HG03439 (cell line): ENCODE data around the gene CUEDC2.
A peak's percentile ranks its signal among the peaks of the same experiment; 100 is the strongest.

ENCODE experiments used
- ATAC-seq: cut with Tn5 transposase; IDR thresholded peaks from one replicate; pipeline ENCODE4 v1.9.1; 2021; ENCODE audit warnings: mild to moderate bottlenecking, moderate library complexity; ENCODE audit not compliant: unreplicated experiment

CUEDC2 gene, protein sequence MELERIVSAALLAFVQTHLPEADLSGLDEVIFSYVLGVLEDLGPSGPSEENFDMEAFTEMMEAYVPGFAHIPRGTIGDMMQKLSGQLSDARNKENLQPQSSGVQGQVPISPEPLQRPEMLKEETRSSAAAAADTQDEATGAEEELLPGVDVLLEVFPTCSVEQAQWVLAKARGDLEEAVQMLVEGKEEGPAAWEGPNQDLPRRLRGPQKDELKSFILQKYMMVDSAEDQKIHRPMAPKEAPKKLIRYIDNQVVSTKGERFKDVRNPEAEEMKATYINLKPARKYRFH

DNA sequence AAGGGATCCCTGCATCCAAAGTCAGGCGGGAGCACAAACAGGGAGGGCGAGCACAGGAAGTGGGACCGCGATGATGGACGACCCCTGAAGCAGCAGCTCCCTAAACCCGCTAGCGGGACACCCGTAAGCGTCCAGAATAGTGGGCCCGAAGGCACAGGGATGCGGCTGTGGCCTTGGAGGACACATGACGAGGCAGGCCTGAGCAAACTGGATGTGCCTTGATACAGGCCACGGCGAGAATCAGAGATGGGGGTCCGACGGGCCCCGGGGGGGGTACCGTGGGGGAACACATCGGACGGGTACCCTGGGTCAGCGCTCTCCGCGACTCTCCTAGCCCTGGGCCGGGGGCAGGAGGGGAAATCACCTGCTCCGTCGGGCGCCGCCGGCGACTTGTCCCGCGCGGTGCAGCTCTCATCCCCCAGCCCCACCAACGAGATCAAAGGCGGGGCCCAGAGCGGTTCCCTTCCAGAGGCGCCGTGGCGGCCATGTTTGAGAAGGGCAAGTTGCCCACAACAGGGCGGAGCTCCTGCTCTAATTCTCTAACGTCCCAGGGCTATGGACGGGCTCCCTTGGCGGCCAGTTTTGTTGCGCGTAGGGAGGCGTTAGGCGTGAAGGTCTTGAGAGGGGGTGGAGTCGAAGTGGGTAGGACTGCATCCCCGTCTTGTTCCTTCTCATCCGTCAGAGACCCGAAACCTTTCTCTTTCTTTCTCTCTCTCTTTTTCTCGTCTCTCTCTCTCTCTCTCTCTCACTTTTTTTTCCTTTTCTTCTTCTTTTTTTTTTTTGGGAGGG lies at the start of gene CUEDC2:
Gene CUEDC2 (minus strand): TSS at position 413 of the 789 bp plus-strand sequence. CDS start 7,386 bp downstream, outside the sequence.
- ATAC-seq: peak; percentile 89

DNA sequence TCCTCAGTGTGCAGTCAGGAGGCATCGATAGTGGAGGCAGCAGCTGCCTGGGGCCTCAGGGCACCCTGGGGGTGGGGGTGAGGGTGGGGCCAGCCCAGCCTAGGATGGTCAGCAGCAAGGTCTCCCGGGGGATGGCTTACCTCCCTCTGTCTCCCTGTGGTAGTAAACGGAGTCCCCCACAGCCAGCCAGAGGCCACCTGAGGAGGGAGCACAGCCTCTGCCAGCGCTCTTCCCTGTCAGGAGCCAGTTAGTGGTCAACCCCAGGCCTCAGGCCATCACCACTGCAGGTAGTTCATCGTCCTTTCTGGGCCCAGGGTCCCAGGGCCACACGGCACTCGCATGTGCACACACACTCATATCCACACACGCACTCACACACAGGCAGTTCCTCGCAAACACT lies 48.0 kb upstream of the CUEDC2 start:
- no peak for ATAC-seq

DNA sequence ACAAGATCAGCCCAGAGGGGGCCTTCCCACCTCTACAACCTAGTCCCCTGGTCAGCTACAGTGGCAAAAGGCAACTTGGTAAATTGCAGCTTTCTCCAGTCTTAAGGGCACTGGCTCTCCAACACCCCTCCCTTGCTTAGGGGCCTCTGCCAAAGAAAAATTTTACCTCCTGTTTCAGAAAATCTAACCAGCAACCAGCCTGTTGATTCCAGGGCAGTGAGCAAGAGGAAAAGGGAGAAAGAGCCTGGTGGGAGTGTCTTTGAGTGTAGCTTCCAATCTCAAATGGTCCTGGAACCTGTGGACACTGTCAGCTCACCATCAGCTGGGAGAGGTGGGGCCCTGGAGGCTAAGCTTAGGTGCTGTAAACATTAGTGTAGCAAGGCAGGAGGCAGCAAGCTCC lies 47.3 kb upstream of the CUEDC2 start:
- no peak for ATAC-seq

DNA sequence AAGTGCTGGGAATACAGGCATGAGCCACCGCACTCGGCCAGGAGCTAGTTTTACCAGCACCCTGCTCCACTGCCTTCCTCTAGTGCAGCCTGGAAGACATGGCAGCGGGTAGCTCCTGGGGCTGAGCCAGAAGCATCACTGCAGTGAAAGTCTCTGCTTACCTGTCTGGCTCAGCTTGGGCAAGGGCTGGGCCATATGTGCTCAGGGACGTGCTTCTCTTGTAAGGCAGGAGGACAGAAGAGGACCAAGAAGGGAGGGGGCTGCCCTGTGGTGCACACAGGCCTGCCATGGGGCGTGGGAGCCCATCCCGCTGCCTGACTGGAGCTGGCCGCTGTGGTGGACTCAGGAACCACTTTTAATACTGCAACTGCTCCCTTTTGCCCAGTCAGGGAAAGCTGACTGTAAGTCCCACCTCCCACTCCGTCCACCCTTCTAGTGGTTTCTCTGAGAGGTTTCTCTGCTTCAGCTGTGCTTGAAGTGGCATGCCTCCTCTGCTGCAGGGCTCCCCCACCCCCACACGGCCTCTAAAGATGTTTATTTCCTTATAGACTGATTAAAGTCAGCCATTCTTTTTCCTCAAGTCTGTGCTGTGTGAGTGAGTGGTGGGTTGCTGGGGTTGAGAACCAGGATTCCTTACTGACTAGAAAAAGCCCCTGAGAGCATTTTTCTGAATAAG lies 44.2 kb upstream of the CUEDC2 start:
- no peak for ATAC-seq

DNA sequence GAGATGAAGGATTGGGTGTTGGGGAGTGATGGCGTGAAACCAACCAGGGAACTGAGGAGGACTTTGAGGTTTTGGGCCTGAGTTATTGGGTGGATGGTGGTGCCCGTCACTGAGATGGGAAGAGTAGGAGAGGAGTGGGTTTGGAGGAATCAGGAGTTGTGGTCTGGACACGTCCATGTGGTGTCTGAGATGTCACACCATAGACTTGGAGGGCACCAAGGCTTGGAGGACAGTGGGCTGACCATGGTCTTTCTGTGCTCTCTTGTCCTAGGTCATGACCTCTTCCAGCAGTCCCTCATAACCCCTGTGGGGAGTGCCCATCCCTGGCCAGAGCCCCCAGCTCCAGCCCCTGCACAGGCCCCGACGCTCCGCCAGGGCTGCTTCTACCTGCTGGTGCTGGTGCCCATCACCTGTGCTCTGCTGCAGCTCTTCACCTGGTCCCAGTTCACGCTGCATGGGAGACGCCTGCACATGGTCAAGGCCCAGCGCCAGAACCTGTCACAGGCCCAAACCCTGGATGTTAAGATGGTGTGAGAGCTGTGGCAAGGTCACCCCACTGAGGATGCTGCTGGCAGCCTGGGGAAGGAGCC lies 43.2 kb upstream of the CUEDC2 start:
- ATAC-seq: no peak

DNA sequence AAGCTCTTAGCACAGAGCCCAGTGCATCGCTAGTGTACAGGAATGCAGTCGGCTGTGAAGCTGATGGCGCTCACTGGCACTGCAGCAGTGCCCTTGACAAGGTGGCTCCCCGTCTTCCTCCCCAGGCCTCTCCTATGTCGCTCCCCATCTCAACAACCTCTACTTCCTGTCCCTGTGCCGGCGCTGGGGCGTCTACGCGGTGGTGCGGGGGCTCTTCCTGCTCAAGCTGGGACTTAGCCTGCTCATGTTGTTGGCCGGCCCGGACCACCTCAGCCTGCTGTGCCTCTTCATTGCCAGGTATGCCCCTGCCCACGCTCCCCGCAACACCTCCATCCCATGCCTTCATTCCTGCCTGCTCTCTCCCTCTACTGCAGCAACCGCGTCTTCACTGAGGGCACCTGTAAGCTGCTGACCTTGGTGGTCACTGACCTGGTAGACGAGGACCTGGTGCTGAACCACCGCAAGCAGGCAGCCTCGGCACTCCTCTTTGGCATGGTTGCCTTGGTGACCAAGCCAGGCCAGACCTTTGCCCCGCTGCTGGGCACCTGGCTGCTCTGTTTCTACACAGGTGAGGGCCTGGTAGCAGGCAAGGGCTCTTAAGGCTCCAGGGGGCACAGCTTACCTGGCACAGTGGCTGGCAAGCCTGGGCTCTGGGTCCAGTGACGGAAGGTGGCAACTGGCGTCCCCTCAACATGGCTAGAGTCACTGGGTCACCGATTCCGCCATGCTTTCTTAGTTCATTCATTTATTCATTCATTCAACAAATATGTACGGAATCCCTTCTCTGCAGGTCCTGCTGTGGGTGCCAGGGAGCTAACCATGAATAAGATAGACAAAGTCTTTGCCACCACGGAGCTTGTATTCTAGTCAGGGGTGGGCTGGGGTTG lies 41.3 kb upstream of the CUEDC2 start:
- ATAC-seq: no peak

DNA sequence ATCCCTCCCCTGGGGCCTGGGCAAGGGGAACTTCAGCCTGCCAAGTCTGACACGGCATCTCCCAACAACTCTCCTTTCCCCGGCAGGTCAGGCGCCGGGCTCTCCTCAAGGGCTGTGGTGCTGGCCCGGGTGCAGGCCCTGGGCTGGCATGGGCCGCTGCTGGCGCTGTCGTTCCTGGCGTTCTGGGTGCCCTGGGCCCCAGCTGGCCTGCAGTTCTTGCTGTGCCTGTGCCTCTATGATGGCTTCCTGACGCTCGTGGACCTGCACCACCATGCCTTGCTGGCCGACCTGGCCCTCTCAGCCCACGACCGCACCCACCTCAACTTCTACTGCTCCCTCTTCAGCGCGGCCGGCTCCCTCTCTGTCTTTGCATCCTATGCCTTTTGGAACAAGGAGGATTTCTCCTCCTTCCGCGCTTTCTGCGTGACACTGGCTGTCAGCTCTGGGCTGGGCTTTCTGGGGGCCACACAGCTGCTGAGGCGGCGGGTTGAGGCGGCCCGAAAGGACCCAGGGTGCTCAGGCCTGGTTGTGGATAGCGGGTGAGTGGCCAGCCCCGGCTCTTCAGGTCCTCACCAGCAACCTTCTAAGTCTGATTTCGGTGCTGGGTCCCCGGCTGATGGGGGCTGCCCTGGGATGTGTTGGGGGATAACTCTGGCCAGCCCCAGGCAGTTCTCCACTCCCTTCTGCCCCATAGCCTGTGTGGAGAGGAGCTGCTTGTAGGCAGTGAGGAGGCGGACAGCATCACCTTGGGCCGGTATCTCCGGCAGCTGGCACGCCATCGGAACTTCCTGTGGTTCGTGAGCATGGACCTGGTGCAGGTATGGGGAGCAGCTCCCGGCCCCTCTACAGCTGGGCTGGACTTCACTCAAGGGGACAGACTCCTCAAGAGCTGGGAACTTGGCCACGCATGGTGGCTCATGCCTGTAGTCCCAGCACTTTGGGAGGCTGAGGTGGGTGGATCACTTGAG lies 38.5 kb upstream of the CUEDC2 start:
- no peak for ATAC-seq

DNA sequence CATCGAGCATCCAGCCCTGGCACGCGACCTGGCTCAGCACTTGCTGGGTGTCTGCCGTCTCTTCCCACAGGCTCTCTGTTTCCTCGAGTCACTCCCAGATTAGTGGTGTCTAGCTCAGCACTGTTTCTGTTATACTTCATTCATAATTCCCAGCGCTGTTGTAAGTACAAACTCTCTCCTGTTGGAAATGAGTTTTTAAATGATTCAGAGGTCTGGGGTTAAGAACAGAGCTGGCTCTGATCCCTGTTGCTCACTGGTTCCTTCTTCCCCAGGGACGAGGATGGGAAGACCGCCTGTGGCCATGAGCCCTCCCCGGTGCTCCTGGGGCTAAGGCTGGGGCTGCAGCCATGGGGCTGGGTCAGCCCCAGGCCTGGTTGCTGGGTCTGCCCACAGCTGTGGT lies 36.3 kb upstream of the CUEDC2 start:
- ATAC-seq: no peak

DNA sequence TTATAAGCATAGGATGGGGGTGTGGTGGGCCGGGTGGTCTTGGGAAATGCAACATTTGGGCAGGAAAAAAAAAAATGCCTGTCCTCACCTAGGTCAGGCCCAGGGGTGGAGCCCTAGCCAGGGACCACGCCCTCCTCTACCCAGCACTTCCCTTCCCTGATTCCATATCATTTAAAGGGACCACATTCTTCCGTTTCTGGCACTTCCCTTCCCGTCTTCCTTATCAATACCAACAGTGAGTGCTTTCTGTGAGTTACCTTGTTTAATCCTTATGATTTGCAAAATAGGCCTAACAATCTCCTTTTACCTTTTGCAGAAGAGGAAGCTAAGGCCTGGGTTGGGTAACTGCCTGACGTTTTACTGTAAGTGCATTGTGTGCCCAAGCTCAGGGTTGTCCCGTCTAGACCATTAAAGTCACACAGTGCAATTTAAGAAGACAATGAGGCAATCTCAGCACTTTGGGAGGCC lies 35.6 kb upstream of the CUEDC2 start:
- no peak for ATAC-seq

DNA sequence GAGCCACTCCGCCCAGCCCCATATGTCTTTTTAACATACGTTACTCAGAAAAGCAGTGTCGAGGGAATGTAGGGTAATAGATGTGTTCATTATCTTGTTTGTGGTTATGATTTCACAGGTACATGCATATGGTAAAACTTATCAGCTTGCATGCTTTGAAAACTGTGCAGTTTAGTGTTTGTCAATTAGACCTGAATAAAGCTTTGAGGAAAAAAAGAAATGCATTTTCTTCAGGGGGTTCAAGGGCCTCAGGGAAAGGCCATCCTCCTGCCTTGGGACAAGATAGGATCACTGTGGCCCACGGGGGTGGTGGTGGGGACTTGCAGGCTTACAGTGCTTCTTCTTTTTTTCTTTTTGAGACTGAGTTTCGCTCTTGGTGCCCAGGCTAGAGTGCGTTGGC lies 34.9 kb upstream of the CUEDC2 start:
- ATAC-seq: no peak

DNA sequence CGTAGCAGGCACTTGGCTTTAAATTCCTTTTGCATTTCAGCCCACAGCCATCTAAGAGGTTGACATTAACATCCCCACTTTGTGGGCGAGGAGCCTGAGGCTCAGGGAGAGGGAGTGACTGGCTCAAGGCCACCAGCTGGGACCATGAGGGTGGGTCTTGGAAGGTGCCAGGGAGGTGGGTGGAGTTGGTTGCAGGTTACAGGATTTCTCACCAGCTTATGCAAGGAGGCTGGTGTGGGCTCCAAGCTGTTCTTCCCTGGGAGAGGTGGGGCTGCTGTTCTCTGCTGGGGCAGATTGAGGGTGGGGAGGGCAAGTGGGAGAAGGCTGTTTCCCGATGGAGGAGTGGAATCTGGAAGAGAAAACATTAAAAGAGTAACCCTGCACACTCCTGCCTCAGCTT lies 33.1 kb upstream of the CUEDC2 start:
- no peak for ATAC-seq

DNA sequence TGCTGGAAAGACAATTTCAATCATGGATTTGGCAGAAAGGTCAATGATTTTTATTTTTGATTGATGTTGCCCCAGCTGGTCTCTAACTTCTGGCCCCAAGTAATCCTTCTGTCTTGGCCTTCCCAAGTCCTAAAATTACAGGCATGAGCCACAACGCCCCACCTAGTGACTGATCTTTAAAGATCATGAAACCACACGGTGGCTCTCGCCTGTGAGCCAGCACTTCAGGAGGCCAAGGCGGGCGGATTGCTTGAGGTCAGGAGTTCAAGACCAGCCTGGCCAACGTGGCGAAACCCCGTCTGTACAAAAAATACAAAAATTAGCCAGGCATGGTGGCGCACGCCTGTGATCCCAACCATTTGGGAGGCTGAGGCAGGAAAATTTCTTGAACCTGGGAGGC lies 31.6 kb upstream of the CUEDC2 start:
- no peak for ATAC-seq

DNA sequence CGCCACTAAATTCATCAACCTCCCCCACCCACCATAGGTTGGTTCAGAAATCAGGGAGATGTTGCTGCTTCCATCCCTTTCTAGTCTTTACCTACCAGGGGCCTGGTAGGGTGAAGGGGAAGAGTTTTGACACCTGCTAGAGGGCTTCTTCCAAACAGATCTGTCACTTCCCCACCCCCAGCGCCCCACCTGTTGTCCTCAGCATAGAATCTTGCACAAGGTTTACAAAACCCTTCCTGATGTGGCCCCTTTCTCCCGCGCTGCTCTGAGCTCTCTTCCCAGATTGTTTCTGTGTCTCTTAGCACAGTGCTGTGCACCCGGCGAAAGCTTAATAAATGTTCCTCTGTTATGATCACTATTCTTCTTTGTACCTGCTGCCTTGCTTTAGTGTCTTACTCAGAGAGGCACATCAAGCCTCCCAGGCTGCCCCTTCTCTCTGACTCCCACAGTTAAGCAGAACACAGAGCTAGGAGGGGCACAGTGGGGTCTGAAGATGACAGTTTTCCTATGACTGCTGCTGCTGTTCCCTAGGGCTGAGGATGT lies 30.2 kb upstream of the CUEDC2 start:
- ATAC-seq: no peak

DNA sequence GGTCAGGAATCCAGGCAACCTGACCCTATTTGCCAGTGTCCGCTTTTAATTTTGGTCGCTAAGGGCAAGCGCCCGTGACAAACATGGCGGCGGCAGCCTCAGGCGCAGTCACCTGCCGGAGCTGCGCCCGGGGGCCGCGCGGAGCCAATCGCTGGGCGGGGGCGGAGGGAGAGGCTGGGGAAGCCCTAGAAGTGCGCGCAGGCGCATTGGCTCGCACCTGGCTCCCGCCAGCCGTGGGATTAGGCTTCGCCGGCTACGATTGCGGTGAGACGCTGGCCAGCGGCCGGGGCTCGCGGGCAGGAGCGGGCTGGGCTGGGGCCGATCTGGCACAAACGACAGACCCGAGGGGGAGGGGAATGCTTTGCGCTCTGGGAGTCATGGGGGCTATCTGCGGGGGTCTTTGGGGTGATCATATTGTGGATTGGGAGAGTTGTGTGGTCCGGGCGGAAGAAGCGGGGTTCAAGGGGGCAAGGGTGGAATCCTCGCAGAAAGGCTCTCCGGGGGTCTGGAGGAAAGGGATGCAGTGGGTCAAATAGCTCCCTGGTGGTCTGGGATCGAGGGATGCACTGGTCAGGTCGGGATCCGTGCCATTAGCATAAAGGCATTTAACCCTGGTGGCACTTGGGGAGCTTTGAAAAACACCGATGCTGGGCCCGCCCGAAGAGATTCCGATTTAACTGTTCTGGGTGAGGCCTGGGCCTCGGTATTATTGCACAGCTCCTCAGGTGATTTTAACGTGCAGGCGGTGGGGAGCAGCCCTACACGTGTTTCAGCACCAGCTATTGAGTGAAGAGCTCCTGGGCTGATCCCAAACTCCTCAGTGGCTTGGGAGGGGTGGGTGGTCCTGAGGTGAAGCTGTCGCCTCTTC lies 29.0 kb upstream of the CUEDC2 start:
- peak; percentile 71 for ATAC-seq

DNA sequence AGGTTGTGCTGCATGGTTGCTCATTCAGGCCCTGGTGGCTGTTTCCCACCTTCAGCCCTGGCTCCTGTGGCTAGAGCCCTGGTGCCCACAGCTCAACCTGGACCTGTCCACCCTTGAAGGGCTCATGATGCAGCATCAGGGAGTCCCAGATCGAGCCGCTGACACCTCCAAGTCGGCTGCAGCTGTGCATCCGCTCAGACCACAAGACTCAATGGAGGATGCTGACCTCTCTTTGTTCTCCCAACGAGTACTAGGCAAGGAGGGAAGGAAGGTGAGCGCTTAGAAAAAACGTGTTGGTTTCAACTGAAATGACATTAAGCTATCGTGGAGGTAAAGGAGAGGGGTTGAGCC lies 28.4 kb upstream of the CUEDC2 start:
- peak; percentile 18 for ATAC-seq

DNA sequence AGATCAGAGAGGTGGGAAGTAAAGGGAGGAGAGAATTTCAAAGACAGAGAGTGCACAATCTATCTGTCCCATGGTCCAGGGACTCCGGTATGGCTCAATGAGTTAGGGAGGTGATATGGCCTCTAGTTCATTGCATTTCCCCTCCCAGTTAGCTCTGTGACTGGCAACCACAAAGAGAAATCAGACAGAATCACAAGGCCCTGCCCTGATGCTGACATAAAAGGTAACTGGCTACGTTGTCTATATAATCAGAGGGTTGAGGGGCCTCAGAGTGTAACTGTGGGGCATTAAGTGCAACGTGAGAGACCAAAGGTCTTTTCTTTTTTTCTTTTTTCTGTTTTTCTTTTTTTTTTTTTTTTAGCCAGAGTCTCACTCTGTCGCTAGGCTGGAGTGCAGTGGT lies 26.3 kb upstream of the CUEDC2 start:
- no peak for ATAC-seq

DNA sequence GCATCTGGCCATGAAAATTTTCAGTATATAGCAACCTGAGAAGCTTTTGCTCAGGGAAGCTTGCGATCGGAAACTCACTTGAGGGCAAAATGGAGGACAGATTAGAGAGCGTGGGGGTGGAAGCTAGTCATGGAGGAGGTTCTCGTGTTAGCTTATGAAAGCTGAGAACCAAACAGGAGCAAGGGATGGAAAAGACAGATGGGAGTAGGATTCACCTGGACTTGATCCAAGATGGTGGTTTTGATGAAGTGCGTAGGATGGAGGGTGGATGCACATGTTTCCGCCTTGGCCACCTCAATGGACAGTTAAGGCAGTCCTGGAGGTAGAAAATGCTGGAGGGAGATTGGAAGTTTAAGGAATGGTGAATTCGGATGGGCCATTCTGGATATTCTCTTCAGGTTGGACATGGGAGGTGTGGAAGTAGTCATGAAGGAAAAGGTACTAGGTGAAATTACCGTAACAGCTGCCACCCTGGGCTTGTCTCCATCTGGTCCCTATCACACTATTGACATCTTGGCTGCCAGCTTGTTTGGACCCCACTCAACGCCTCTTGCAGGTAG lies 25.3 kb upstream of the CUEDC2 start:
- ATAC-seq: no peak
